HG03108 (cell line): ENCODE results near the gene DGAT2.
"Not testable (repeated sequence)": the region's sequence is repeated elsewhere in the genome, so short reads cannot be mapped to it uniquely, and the experiment has no call there.

Experiments used
- ATAC-seq: cut with Tn5 transposase; IDR thresholded peaks from one replicate; pipeline ENCODE4 v1.9.1; 2021; ENCODE audit warnings: moderate library complexity; ENCODE audit not compliant: unreplicated experiment

DGAT2 gene

GRCh38 chr11:75768112-75768908 is at the start of gene DGAT2:
Gene DGAT2 (plus strand): TSS chr11:75768778. CDS start chr11:75768992, 214 bp downstream.
- ATAC-seq = peak; percentile 62

GRCh38 chr11:75719340-75720239 is 49.0 kb upstream of the DGAT2 start:
- no peak for ATAC-seq

GRCh38 chr11:75720639-75721038 is 47.9 kb upstream of the DGAT2 start:
- no peak for ATAC-seq

GRCh38 chr11:75721852-75722668 is 46.5 kb upstream of the DGAT2 start:
- ATAC-seq = no peak

GRCh38 chr11:75722669-75723042 is 45.9 kb upstream of the DGAT2 start:
- ATAC-seq = no peak

- ATAC-seq = no peak
Measured at GRCh38 chr11:75725547-75726320, 42.8 kb upstream of the DGAT2 start.

GRCh38 chr11:75728992-75729391 is 39.6 kb upstream of the DGAT2 start:
- ATAC-seq = no peak

GRCh38 chr11:75731095-75731494 is 37.5 kb upstream of the DGAT2 start:
- no peak for ATAC-seq

- no peak for ATAC-seq
Measured at GRCh38 chr11:75733071-75733430, 35.5 kb upstream of the DGAT2 start.

- no peak for ATAC-seq
Measured at GRCh38 chr11:75733431-75734107, 35.0 kb upstream of the DGAT2 start.

- no peak for ATAC-seq
Measured at GRCh38 chr11:75734491-75735180, 33.9 kb upstream of the DGAT2 start.

- no peak for ATAC-seq
Measured at GRCh38 chr11:75735181-75735845, 33.3 kb upstream of the DGAT2 start.

GRCh38 chr11:75737314-75737713 is 31.3 kb upstream of the DGAT2 start:
- no peak for ATAC-seq

- ATAC-seq = no peak
Measured at GRCh38 chr11:75740681-75741080, 27.9 kb upstream of the DGAT2 start.

- ATAC-seq = not testable (repeated sequence)
Measured at GRCh38 chr11:75743159-75743558, 25.4 kb upstream of the DGAT2 start.

- ATAC-seq = no peak
Measured at GRCh38 chr11:75743711-75744563, 24.6 kb upstream of the DGAT2 start.

GRCh38 chr11:75745807-75746206 is 22.8 kb upstream of the DGAT2 start:
- no peak for ATAC-seq
